ENCODE results near the gene KCNMA1. TPM values are rescaled to one million over a fixed set of nuclear protein-coding genes. Genes with fewer than 3 reads are reported as not detected.

Gene KCNMA1
- total and polyA plus RNA-seq, 9 of the 15 experiments (the other 6 are each of a cell fraction or from before 2014, with no cell fraction given) = 0.01 to 0.95 (median 0.15) TPM; not detected in 4

- 5% methylated on average over 8 of the region's 8 CpGs for WGBS (ENCODE audit: insufficient coverage, low coverage, missing lambda C conversion rate)
- in situ Hi-C loops (cut with MboI) = no loop called here
Observed at GRCh38 chr10:76840802-76841201, 796.8 kb downstream of the KCNMA1 start.

More at GRCh38 chr10:76840802-76841201, 796.8 kb downstream of the KCNMA1 start:
- DNase-seq (ENCODE audit: extremely low read depth in 1 of 4, low spot score in 3 of 4) = no peak
- H3K27me3 ChIP-seq (ENCODE audit: control insufficient read depth in 2 of 2, insufficient read depth in 2 of 2, low read length in 2 of 2) = no peaks in the 10 kb centered on the region
- H3K4me2 ChIP-seq (ENCODE audit: insufficient read depth, low read length) = no peak overlapping the region
- BruUV-seq (replicated peaks) = no TSS peak
- no peak overlapping the region for H2AFZ ChIP-seq (ENCODE audit: low read depth, low read length)
- no peaks in the 10 kb centered on the region for H4K20me1 ChIP-seq (replicated peaks; ENCODE audit: control insufficient read depth, insufficient read depth, low read length)
- H3K4me3 ChIP-seq = no peak overlapping the region
- no peak overlapping the region for H3K27ac ChIP-seq (ENCODE audit: extremely low read depth, low read depth, low read length)
- H3K9me3 ChIP-seq (replicated peaks; ENCODE audit: control insufficient read depth, insufficient read depth, low read depth, low read length) = no peaks in the 10 kb centered on the region
- ChIA-PET POLR2A (no interaction called here), CTCF (ENCODE audit: low intra/inter-chr PET ratio) (no interaction called here)
- no peak for TF ChIP-seq HNRNPL (IDR thresholded peaks at IDR 0.05; ENCODE audit: low read depth, low read length)
- TF ChIP-seq, protein P1, sequence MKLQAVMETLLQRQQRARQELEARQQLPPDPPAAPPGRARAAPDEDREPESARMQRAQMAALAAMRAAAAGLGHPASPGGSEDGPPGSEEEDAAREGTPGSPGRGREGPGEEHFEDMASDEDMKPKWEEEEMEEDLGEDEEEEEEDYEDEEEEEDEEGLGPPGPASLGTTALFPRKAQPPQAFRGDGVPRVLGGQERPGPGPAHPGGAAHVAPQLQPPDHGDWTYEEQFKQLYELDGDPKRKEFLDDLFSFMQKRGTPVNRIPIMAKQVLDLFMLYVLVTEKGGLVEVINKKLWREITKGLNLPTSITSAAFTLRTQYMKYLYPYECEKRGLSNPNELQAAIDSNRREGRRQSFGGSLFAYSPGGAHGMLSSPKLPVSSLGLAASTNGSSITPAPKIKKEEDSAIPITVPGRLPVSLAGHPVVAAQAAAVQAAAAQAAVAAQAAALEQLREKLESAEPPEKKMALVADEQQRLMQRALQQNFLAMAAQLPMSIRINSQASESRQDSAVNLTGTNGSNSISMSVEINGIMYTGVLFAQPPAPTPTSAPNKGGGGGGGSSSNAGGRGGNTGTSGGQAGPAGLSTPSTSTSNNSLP (IDR thresholded peaks at IDR 0.05; ENCODE audit: borderline replicate concordance, low read depth, low read length) = no peak
- no peak for TF ChIP-seq IRF2 (CRISPR knock-in tag; IDR thresholded peaks at IDR 0.05)
- TF ChIP-seq TFE3 (CRISPR knock-in tag; IDR thresholded peaks at IDR 0.05) = no peak
- TF ChIP-seq JUNB (CRISPR knock-in tag; conservative IDR thresholded peaks at IDR 0.05) = no peak
- no peak for TF ChIP-seq NCOR1 (IDR thresholded peaks at IDR 0.05)
- TF ChIP-seq PML (IDR thresholded peaks at IDR 0.05; ENCODE audit: low read length) = no peak
- no peak for TF ChIP-seq KDM5B (IDR thresholded peaks at IDR 0.05; ENCODE audit: insufficient replicate concordance, low read depth, low read length)
- H3K4me1 ChIP-seq (replicated peaks in 1 of 2; ENCODE audit: control insufficient read depth in 2 of 2, insufficient read depth in 2 of 2, low read length in 2 of 2) = no peaks in the 10 kb centered on the region
- intact Hi-C loops (cut with micrococcal nuclease) = no loop called here
- H3K9me1 ChIP-seq (ENCODE audit: control insufficient read depth, insufficient read depth, low read length) = no peaks in the 10 kb centered on the region
- H3K9ac ChIP-seq (ENCODE audit: insufficient read depth in 1 of 2, low read depth in 2 of 2, low read length in 2 of 2) = no peak overlapping the region
- no peak for ATAC-seq
- no peaks in the 10 kb centered on the region for H3K36me3 ChIP-seq (ENCODE audit: control insufficient read depth, insufficient read depth, low read length)
- no peak for FAIRE-seq
- no peaks in the 10 kb centered on the region for H3K79me2 ChIP-seq (ENCODE audit: control insufficient read depth, insufficient read depth, low read length)
